ENCODE data around the gene MRGPRX2.

GRCh38 chr11:19025481-19026406, 34.8 kb downstream of the MRGPRX2 start:
- TF ChIP-seq HDAC2 (IDR thresholded peaks at IDR 0.05) = no peak
- no peak for TF ChIP-seq CTCF (IDR thresholded peaks at IDR 0.05 in 2 of 3, conservative IDR thresholded peaks at IDR 0.05 in 1 of 3; ENCODE audit: insufficient read depth in 2 of 3, low read depth in 1 of 3, low read length in 3 of 3)
- no peak for TF ChIP-seq POLR2A (conservative IDR thresholded peaks at IDR 0.05)
- no peak for TF ChIP-seq ZNF445 (CRISPR knock-in tag; IDR thresholded peaks at IDR 0.05; ENCODE audit: low read depth)
- TF ChIP-seq CREB3 (tag; conservative IDR thresholded peaks at IDR 0.05; ENCODE audit: low read depth) = no peak
- no peak for TF ChIP-seq TCF7 (IDR thresholded peaks at IDR 0.05; ENCODE audit: borderline replicate concordance)
- TF ChIP-seq TARDBP (IDR thresholded peaks at IDR 0.05) = no peak
- no peak for TF ChIP-seq MITF (IDR thresholded peaks at IDR 0.05)
- TF ChIP-seq MED1 (CRISPR knock-in tag; IDR thresholded peaks at IDR 0.05; ENCODE audit: borderline replicate concordance) = no peak
- no peak for TF ChIP-seq CREB3L1 (IDR thresholded peaks at IDR 0.05; ENCODE audit: borderline replicate concordance, low read depth)
- no peak for TF ChIP-seq EGR1 (conservative IDR thresholded peaks at IDR 0.05)
- no peak for TF ChIP-seq KDM1A (IDR thresholded peaks at IDR 0.05)
- no peak for TF ChIP-seq NFE2L1 (tag; IDR thresholded peaks at IDR 0.05; ENCODE audit: borderline replicate concordance, low read depth)
- TF ChIP-seq RBM39 (optimal IDR thresholded peaks at IDR 0.05; ENCODE audit: low read depth, low read length) = no peak
